ENCODE measurements around the gene GREB1. TPM values are rescaled to one million over a fixed set of nuclear protein-coding genes. Genes with fewer than 3 reads are reported as not detected.

The GREB1 gene
- total RNA-seq, 1 experiment from 2014 or later, result 6.2 TPM

DNA sequence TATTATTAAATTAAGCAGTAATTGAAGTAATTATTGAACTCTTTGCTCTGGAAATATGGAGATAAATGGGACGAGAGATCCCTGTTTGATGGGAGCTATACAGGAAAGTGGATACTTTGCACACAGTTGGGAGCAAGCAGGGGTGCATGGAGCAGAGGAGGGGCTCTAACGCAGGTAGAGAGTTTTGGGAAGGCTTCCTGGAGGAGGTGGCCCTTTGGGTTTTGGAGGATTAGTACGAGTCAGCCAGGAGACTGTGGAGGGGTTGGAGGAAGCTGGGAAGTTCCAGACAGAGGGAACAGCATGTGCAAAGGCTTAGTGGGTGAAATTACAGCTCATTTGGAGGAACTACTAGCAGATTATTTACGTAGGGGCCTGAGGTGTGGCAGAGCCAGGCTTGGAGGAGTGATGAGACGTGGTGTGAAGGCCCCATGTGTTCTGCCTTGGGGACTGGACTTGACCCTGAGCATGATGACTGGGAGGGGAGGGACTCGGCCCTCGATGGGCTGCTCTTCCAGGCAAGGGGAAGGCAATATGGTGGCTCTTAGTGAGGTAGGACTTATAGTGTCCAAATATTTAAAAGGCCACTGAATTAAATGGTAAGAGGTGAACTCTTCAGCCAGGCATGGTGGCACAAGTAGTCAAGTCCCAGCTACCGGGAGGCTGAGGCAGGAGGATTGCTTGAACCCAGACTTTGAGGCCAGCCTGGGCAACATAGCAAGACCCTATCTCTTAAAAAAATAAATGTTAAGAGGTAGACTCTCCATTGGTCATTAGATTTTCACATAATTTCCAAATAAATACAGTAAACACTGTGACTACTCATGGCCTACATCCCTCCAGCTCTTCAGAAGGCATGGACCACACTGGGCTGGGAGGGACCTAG lies 30.2 kb downstream of the GREB1 start (continued):
- TF ChIP-seq, protein P1, sequence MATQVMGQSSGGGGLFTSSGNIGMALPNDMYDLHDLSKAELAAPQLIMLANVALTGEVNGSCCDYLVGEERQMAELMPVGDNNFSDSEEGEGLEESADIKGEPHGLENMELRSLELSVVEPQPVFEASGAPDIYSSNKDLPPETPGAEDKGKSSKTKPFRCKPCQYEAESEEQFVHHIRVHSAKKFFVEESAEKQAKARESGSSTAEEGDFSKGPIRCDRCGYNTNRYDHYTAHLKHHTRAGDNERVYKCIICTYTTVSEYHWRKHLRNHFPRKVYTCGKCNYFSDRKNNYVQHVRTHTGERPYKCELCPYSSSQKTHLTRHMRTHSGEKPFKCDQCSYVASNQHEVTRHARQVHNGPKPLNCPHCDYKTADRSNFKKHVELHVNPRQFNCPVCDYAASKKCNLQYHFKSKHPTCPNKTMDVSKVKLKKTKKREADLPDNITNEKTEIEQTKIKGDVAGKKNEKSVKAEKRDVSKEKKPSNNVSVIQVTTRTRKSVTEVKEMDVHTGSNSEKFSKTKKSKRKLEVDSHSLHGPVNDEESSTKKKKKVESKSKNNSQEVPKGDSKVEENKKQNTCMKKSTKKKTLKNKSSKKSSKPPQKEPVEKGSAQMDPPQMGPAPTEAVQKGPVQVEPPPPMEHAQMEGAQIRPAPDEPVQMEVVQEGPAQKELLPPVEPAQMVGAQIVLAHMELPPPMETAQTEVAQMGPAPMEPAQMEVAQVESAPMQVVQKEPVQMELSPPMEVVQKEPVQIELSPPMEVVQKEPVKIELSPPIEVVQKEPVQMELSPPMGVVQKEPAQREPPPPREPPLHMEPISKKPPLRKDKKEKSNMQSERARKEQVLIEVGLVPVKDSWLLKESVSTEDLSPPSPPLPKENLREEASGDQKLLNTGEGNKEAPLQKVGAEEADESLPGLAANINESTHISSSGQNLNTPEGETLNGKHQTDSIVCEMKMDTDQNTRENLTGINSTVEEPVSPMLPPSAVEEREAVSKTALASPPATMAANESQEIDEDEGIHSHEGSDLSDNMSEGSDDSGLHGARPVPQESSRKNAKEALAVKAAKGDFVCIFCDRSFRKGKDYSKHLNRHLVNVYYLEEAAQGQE (IDR thresholded peaks at IDR 0.05; ENCODE audit: low read depth), result no peak
- TF ChIP-seq POLR2A (IDR thresholded peaks at IDR 0.05; ENCODE audit: borderline replicate concordance, extremely low read depth, insufficient read depth, insufficient read length) (no peak), ELF1 (IDR thresholded peaks at IDR 0.05; ENCODE audit: borderline replicate concordance, low read depth) (no peak)
- TF ChIP-seq, protein P2, sequence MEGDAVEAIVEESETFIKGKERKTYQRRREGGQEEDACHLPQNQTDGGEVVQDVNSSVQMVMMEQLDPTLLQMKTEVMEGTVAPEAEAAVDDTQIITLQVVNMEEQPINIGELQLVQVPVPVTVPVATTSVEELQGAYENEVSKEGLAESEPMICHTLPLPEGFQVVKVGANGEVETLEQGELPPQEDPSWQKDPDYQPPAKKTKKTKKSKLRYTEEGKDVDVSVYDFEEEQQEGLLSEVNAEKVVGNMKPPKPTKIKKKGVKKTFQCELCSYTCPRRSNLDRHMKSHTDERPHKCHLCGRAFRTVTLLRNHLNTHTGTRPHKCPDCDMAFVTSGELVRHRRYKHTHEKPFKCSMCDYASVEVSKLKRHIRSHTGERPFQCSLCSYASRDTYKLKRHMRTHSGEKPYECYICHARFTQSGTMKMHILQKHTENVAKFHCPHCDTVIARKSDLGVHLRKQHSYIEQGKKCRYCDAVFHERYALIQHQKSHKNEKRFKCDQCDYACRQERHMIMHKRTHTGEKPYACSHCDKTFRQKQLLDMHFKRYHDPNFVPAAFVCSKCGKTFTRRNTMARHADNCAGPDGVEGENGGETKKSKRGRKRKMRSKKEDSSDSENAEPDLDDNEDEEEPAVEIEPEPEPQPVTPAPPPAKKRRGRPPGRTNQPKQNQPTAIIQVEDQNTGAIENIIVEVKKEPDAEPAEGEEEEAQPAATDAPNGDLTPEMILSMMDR (IDR thresholded peaks at IDR 0.05 in 2 of 3, conservative IDR thresholded peaks at IDR 0.05 in 1 of 3; ENCODE audit: borderline replicate concordance in 1 of 3, insufficient read depth in 1 of 3, low read depth in 2 of 3, low read length in 2 of 3), result no peak

DNA sequence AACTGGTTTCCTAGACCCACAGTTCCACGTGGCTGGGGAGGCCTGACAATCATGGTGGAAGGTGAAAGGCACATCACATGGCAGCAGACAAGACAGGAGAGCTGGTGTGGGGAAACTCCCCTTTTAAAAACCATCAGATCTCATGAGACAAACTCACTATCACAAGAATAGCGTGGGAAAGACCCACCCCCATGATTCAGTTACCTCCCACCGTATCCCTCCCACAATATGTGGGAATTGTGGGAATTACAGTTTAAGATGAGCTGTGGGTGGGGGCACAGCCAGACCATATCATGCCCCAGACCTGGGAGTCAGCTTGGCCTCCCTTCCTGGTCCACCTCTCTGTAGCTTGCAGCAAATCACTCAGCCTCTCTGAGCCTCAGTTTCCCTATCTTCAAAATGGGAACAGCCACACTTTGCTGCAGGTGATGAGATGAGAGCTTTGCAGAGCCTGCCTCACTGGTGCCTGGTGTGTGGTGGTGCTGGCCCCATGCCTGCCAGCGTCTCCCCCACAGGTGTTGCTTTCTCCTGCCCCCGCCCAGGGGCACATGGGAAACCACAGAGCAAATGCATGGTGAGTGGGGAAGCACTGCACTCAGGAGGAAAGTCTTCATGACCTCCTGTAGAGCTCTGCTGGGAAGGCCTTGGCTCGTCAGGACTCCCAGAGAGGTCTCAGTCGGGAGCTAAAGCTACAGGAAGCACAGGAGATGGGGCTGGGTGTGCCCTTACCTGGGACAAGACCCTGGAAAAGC lies 31.1 kb downstream of the GREB1 start:
- POLR2A ChIA-PET, result no interaction called here

More for the DNA sequence above, 31.1 kb downstream of the GREB1 start:
- no peak for TF ChIP-seq POLR2AphosphoS5 (IDR thresholded peaks at IDR 0.05; ENCODE audit: low read depth, low read length)
- no peak for TF ChIP-seq RAD21 (IDR thresholded peaks at IDR 0.05; ENCODE audit: low read depth)
- TF ChIP-seq EZH2 (IDR thresholded peaks at IDR 0.05), result no peak
- TF ChIP-seq, protein P3, sequence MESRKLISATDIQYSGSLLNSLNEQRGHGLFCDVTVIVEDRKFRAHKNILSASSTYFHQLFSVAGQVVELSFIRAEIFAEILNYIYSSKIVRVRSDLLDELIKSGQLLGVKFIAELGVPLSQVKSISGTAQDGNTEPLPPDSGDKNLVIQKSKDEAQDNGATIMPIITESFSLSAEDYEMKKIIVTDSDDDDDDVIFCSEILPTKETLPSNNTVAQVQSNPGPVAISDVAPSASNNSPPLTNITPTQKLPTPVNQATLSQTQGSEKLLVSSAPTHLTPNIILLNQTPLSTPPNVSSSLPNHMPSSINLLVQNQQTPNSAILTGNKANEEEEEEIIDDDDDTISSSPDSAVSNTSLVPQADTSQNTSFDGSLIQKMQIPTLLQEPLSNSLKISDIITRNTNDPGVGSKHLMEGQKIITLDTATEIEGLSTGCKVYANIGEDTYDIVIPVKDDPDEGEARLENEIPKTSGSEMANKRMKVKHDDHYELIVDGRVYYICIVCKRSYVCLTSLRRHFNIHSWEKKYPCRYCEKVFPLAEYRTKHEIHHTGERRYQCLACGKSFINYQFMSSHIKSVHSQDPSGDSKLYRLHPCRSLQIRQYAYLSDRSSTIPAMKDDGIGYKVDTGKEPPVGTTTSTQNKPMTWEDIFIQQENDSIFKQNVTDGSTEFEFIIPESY (IDR thresholded peaks at IDR 0.05; ENCODE audit: extremely low read depth, insufficient replicate concordance, low read length), result no peak
- Histone ChIP-seq H3K9me3 (ENCODE audit: control insufficient read depth in 1 of 2, insufficient read depth in 1 of 2, low read depth in 1 of 2, low read length in 2 of 2) (no peaks in the 10 kb centered on the region), H3K27ac (ENCODE audit: low read depth, low read length) (no peak overlapping the region), H3K4me3 (replicated peaks in 1 of 2; ENCODE audit: low read depth in 1 of 2, low read length in 2 of 2) (no peak overlapping the region), H3K79me2 (ENCODE audit: insufficient read depth, low read length) (no peaks in the 10 kb centered on the region), H4K20me1 (ENCODE audit: insufficient read depth) (no peaks in the 10 kb centered on the region), H3K9ac (ENCODE audit: low read length) (no peak overlapping the region), H3K9me2 (ENCODE audit: insufficient read depth) (no peaks in the 10 kb centered on the region), H3K4me1 (ENCODE audit: control insufficient read depth in 1 of 2, insufficient read depth in 2 of 2, low read length in 2 of 2) (peaks cover 0 to 6% of the 10 kb centered on the region in 2 experiments; a peak in 2 of 4 replicates), H3K4me2 (ENCODE audit: low read length) (no peak overlapping the region), H2AFZ (ENCODE audit: low read depth, low read length, poor library complexity, severe bottlenecking) (no peak overlapping the region), H3K36me3 (ENCODE audit: control insufficient read depth in 1 of 2, insufficient read depth in 2 of 2, low read length in 2 of 2) (no peaks in the 10 kb centered on the region), H3K27me3 (ENCODE audit: insufficient read depth, low read length) (no peaks in the 10 kb centered on the region)
- DNase-seq (ENCODE audit: low read depth, low spot score) (no peak), ATAC-seq (no peak)
- CTCF ChIA-PET, result interaction anchor here (1.2 kb wide), 1 partner anchor 18 kb away, joined by 4 read pairs; no protein-coding TSS in a partner anchor
- RAD21 ChIA-PET (ENCODE audit: low non-redundant PET in 1 of 2, low total read pairs in 2 of 2, uncharacterized antibody in 2 of 2, unreplicated experiment in 2 of 2), result no interaction called here
- BruUV-seq (replicated peaks), result no TSS peak
- intact Hi-C loops (cut with micrococcal nuclease), result no loop called here
